GM12878 (cell line): ENCODE data around the gene PITPNB. TPM values are rescaled to one million over a fixed set of nuclear protein-coding genes. Genes with fewer than 3 reads are reported as not detected.

ENCODE experiments used
- ATAC-seq: fragments of 200-7000 bp; cut with Tn5 transposase; 3 replicates; pipeline ENCODE4 v1.9.1; 2020; ENCODE audit warnings: mild to moderate bottlenecking, moderate library complexity
- BruUV-seq: library from RNA; stranded (reverse); fragments of 400-500 nt; replicated peaks from 2 replicates; lab custom pipeline; 2021; lab: Mats Ljungman, UMichigan
- CTCF ChIA-PET: fragments of 300-600 bp; sonication (Branson Sonifier 250); formaldehyde crosslinking; extraction: SDS; loops from one replicate; lab custom pipeline; 2021; ENCODE audit warnings: inconsistent platforms; lab: Yijun Ruan, JAX
- POLR2A ChIA-PET: fragments of 350-600 bp; formaldehyde crosslinking; extraction: SDS; loops from one replicate; lab custom pipeline; 2021; ENCODE audit warnings: inconsistent platforms; lab: Charles Lee
- RAD21 ChIA-PET: fragments of 300-600 bp; sonication (Branson Sonifier 250); formaldehyde crosslinking; loops from one replicate; lab custom pipeline; 2023; ENCODE audit warnings: antibody characterized with exemption; ENCODE audit not compliant: unreplicated experiment; lab: Charles Lee
- SMC1A ChIA-PET: fragments of 300-600 bp; sonication (Branson Sonifier 250); formaldehyde crosslinking; loops from one replicate; lab custom pipeline; 2023; ENCODE audit not compliant: unreplicated experiment, uncharacterized antibody; lab: Charles Lee
- DNase-seq: peaks from one replicate; pipeline ENCODE4 v3.0.0-alpha.2; 2011; ENCODE audit warnings: low read depth, low spot score
- FAIRE-seq: peaks from 3 replicates; lab custom pipeline; 2011; peaks lifted over from hg19 to GRCh38; lab: Jason Lieb, UNC
- H2AFZ ChIP-seq: 2 replicates; pipeline ENCODE4 v1.6.0; 2011; ENCODE audit warnings: low read depth, low read length, control low read depth; ENCODE audit not compliant: control insufficient read depth
- H3K27ac ChIP-seq: 2 replicates; pipeline ENCODE4 v1.5.1; 2011; ENCODE audit warnings: control low read depth; ENCODE audit not compliant: control insufficient read depth, insufficient read depth
- H3K27me3 ChIP-seq, 2 experiments: replicated peaks in 1 of 2; 2 replicates each; pipeline versions ENCODE4 v1.6.0 to v1.6.1; 2011; ENCODE audit warnings: low read length in 1 of 2; ENCODE audit not compliant: control insufficient read depth in 2 of 2, insufficient read depth in 2 of 2
- H3K36me3 ChIP-seq, 2 experiments: 2 replicates each; pipeline ENCODE4 v1.5.1; 2011; ENCODE audit warnings: low read length in 1 of 2; ENCODE audit not compliant: control insufficient read depth in 2 of 2, insufficient read depth in 2 of 2
- H3K4me1 ChIP-seq: 2 replicates; pipeline ENCODE4 v1.6.1; 2011; ENCODE audit warnings: mild to moderate bottlenecking, low read length, moderate library complexity, mixed read lengths; ENCODE audit not compliant: control insufficient read depth, insufficient read depth
- H3K4me2 ChIP-seq: 2 replicates; pipeline ENCODE4 v1.6.0; 2011; ENCODE audit warnings: control low read depth; ENCODE audit not compliant: control insufficient read depth, insufficient read depth
- H3K4me3 ChIP-seq: fragments of 200-600 bp; sonication (generic); 2 replicates; pipeline ENCODE4 v1.5.1; 2016
- H3K79me2 ChIP-seq: 2 replicates; pipeline ENCODE4 v1.6.0; 2011; ENCODE audit warnings: low read length; ENCODE audit not compliant: control insufficient read depth, insufficient read depth
- H3K9ac ChIP-seq: 2 replicates; pipeline ENCODE4 v1.8.0; 2011; ENCODE audit warnings: low read length, control low read depth, mixed read lengths; ENCODE audit not compliant: control insufficient read depth, insufficient read depth
- H3K9me3 ChIP-seq: replicated peaks from 3 replicates; pipeline ENCODE4 v1.5.1; 2011; ENCODE audit warnings: mild to moderate bottlenecking, low read length; ENCODE audit not compliant: control insufficient read depth, insufficient read depth
- H4K20me1 ChIP-seq: 2 replicates; pipeline ENCODE4 v1.6.0; 2011; ENCODE audit not compliant: control insufficient read depth, insufficient read depth
- E2F4 ChIP-seq: IDR thresholded peaks from 2 replicates; pipeline ENCODE4 v1.6.1; 2012; ENCODE audit warnings: low read depth, low read length, improper control_type of control experiment
- HCFC1 ChIP-seq: fragments of 150-350 bp; IDR thresholded peaks from 2 replicates; pipeline ENCODE4 v1.6.1; 2014; ENCODE audit warnings: low read length
- IKZF1 ChIP-seq: fragments of 450-650 bp; conservative IDR thresholded peaks from 2 replicates; pipeline ENCODE4 v1.6.1; 2017; ENCODE audit warnings: antibody characterized with exemption, mild to moderate bottlenecking
- MTA2 ChIP-seq: fragments of 450-650 bp; IDR thresholded peaks from 2 replicates; pipeline ENCODE4 v1.6.1; 2016; ENCODE audit warnings: low read depth, mild to moderate bottlenecking, moderate library complexity
- NKRF ChIP-seq: fragments of 450-650 bp; conservative IDR thresholded peaks from 2 replicates; pipeline ENCODE4 v1.6.1; 2017; ENCODE audit warnings: mild to moderate bottlenecking, moderate library complexity
- SKIL ChIP-seq: fragments of 450-650 bp; IDR thresholded peaks from 2 replicates; pipeline ENCODE4 v1.6.1; 2017; ENCODE audit warnings: mild to moderate bottlenecking, low read depth, inconsistent platforms; ENCODE audit not compliant: poor library complexity, severe bottlenecking
- SMARCA5 ChIP-seq: fragments of 450-650 bp; IDR thresholded peaks from 2 replicates; pipeline ENCODE4 v1.6.1; 2017; ENCODE audit warnings: mild to moderate bottlenecking
- YBX1 ChIP-seq: fragments of 450-650 bp; IDR thresholded peaks from 2 replicates; pipeline ENCODE4 v1.6.1; 2016; ENCODE audit warnings: antibody characterized with exemption
- WGBS: methylation state at CpG from one replicate; pipeline ENCODE4 v1.1.6; 2016; ENCODE audit warnings: low lambda C conversion rate; ENCODE audit not compliant: insufficient replicate concordance, insufficient coverage; ENCODE audit errors: missing lambda C conversion rate; 5-methylcytosine and 5-hydroxymethylcytosine counted together
- in situ Hi-C: fragments of 300-500 bp; cut with MboI; formaldehyde crosslinking; loops from 9 replicates; pipeline ENCODE4 v1.14.3; 2018; ENCODE audit warnings: mixed read lengths
- intact Hi-C: fragments of 100-400 bp; cut with micrococcal nuclease; formaldehyde crosslinking; loops from one replicate; pipeline ENCODE4 v1.14.2; 2022; ENCODE audit not compliant: unreplicated experiment
- polyA plus RNA-seq, 11 experiments: library from polyadenylated mRNA; depleted of rRNA in 4 of 11; unstranded in 6 of 11; stranded (reverse) in 5 of 11; fragments of >200 nt; fragmentation: Nextera tagmentation in 4 of 11; fragmentation: Illumina TruSeq in 1 of 11; extraction: Ambion mirVana in 4 of 11; extraction: Trizol in 1 of 11; gene quantifications; 1 replicate in 1 of 11; 2 replicates in 10 of 11; pipeline versions ENCODE4 v1.2.1 to v1.2.3, GENCODE V29; 2011 to 2016; ENCODE audit warnings: inconsistent platforms in 2 of 11, missing spikeins in 2 of 11, low read depth in 1 of 11
- total RNA-seq, 4 experiments: library from RNA; depleted of rRNA in 3 of 4; stranded (reverse); fragments of >200 nt in 3 of 4; fragmentation: Illumina TruSeq in 1 of 4; extraction: Trizol in 1 of 4; gene quantifications; 2 replicates each; pipeline versions ENCODE4 v1.2.1 to v1.2.3, GENCODE V29; 2013 to 2021
- TF ChIP-seq, protein P1 (sequence below): IDR thresholded peaks from 2 replicates; pipeline ENCODE4 v1.6.1; 2011; ENCODE audit warnings: low read depth, mild to moderate bottlenecking, low read length, moderate library complexity, borderline replicate concordance; ENCODE audit errors: extremely low read depth
- TF ChIP-seq, protein P2 (sequence below): IDR thresholded peaks from 2 replicates; pipeline ENCODE4 v1.6.1; 2011; ENCODE audit warnings: low read depth, low read length, improper control_type of control experiment, borderline replicate concordance

PITPNB gene
- total and polyA plus RNA-seq, 10 of the 15 experiments (the other 5 are each of a cell fraction or from before 2014, with no cell fraction given), result 19.7 to 116 (median 64.9) TPM

DNA sequence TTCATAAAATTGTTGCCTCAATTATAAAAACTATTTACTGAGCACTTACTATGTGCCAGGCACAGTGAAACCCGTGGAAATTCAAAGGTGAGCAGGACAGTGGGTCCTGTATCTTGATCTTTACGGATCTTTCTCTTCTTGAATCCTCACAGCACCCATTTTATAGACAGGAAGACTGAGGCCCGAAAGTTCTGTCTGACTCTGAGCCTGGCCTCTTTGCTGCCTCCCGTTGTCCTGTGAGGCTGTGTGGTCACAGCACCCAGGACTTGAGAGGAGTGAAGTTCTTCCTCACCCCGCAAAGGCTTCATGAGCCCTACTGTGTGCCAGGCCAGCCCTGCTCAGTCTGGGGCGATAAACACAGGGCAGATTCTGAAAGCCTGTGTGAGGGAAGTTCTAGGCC, 104.1 kb downstream of the PITPNB start (continued):
- no peak for TF ChIP-seq E2F4
- no peak for TF ChIP-seq SMARCA5
- TF ChIP-seq, all 136 proteins: peak for 0

DNA sequence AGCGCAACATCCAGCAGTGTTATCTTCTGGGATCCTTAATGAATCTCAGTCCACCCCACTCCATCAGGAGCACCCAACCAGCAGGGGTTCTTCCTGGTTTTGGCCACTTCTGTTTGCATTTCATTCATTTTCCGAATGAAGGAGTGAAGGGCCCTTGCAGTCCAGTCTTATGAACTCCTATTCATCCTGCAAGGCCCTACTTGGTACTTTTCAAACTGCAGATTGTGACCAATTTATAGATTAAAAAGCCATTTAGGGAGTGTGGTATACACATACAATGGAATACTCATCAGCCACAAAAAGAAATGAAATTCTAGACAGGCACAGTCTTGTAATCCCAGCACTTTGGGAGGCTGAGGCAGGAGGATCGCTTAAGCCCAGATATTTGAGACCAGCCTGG, 107.3 kb downstream of the PITPNB start:
- no peak overlapping the region for H3K4me2 ChIP-seq
- H2AFZ ChIP-seq, result no peak overlapping the region
- no peaks in the 10 kb centered on the region for H3K36me3 ChIP-seq
- ChIA-PET POLR2A (no interaction called here), SMC1A (no interaction called here), CTCF (no interaction called here), RAD21 (no interaction called here)
- no peak overlapping the region for H3K9ac ChIP-seq
- TF ChIP-seq IKZF1, result no peak
- TF ChIP-seq NKRF, result no peak
- TF ChIP-seq YBX1, result no peak
- TF ChIP-seq, protein P1, sequence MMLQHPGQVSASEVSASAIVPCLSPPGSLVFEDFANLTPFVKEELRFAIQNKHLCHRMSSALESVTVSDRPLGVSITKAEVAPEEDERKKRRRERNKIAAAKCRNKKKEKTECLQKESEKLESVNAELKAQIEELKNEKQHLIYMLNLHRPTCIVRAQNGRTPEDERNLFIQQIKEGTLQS, result no peak
- TF ChIP-seq, protein P2, sequence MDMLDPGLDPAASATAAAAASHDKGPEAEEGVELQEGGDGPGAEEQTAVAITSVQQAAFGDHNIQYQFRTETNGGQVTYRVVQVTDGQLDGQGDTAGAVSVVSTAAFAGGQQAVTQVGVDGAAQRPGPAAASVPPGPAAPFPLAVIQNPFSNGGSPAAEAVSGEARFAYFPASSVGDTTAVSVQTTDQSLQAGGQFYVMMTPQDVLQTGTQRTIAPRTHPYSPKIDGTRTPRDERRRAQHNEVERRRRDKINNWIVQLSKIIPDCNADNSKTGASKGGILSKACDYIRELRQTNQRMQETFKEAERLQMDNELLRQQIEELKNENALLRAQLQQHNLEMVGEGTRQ, result no peak
- no peak for TF ChIP-seq HCFC1
- TF ChIP-seq MTA2, result no peak
- no peak for TF ChIP-seq SKIL
- H3K27me3 ChIP-seq, result no peaks in the 10 kb centered on the region
- H3K9me3 ChIP-seq, result no peaks in the 10 kb centered on the region
- intact Hi-C loops (no loop called here), in situ Hi-C loops (no loop called here)
- no peak overlapping the region for H3K4me3 ChIP-seq
- H3K27ac ChIP-seq, result no peak overlapping the region
- ATAC-seq, result no peak
- no peaks in the 10 kb centered on the region for H3K79me2 ChIP-seq
- no TSS peak for BruUV-seq
- no peaks in the 10 kb centered on the region for H4K20me1 ChIP-seq
- 68% methylated on average over 3 of the region's 3 CpGs for WGBS
- DNase-seq, result no peak
- FAIRE-seq, result no peak
- no peaks in the 10 kb centered on the region for H3K4me1 ChIP-seq
